Thyroid gland (tissue), 4 donors: ENCODE results near the gene TBC1D2B.
"Not testable (repeated sequence)": the region's sequence is repeated elsewhere in the genome, so short reads cannot be mapped to it uniquely, and the experiment has no call there.

Experiments
- POLR2A ChIP-seq, 2 donors: fragments of 450-650 bp; IDR thresholded peaks; one replicate each; pipeline ENCODE4 v1.6.1; 2017; ENCODE audit warnings: antibody characterized with exemption in 2 of 2, mild to moderate bottlenecking in 2 of 2, moderate library complexity in 1 of 2
- TF ChIP-seq, protein P1 (sequence below), 6 experiments: fragments of 200-600 bp in 3 of 6; fragments of 450-650 bp in 3 of 6; sonication (generic) in 3 of 6; IDR thresholded peaks; one replicate each; pipeline ENCODE4 v1.5.1; 2016 to 2019; ENCODE audit warnings: antibody characterized with exemption in 6 of 6, mild to moderate bottlenecking in 2 of 6, inconsistent platforms in 1 of 6, moderate library complexity in 1 of 6

DNA sequence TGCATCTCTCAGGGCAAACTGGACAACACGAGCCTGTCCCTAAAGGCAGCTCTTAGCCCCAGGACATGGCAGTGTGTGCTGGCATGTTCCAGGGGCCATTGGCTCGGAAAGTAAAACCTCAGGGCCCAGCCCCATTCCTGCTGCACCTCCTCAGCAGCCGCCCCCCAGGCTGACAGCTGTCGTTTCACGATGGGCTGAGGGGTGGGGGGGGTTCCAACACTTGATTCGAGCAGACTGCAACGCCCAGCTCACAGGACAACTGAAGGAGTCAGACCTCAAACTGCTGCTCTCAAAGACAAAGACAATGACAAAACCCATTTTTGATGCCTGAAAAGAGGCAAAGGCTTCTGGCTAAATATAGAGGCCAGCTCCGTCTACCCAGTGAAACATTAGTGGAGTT, 81.3 kb downstream of the TBC1D2B start:
- TF ChIP-seq, protein P1, sequence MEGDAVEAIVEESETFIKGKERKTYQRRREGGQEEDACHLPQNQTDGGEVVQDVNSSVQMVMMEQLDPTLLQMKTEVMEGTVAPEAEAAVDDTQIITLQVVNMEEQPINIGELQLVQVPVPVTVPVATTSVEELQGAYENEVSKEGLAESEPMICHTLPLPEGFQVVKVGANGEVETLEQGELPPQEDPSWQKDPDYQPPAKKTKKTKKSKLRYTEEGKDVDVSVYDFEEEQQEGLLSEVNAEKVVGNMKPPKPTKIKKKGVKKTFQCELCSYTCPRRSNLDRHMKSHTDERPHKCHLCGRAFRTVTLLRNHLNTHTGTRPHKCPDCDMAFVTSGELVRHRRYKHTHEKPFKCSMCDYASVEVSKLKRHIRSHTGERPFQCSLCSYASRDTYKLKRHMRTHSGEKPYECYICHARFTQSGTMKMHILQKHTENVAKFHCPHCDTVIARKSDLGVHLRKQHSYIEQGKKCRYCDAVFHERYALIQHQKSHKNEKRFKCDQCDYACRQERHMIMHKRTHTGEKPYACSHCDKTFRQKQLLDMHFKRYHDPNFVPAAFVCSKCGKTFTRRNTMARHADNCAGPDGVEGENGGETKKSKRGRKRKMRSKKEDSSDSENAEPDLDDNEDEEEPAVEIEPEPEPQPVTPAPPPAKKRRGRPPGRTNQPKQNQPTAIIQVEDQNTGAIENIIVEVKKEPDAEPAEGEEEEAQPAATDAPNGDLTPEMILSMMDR (IDR thresholded peaks at IDR 0.05) = not testable (repeated sequence)
- not testable (repeated sequence) for TF ChIP-seq POLR2A (IDR thresholded peaks at IDR 0.05)
